ENCODE measurements around the gene EYA4.

EYA4 gene

DNA sequence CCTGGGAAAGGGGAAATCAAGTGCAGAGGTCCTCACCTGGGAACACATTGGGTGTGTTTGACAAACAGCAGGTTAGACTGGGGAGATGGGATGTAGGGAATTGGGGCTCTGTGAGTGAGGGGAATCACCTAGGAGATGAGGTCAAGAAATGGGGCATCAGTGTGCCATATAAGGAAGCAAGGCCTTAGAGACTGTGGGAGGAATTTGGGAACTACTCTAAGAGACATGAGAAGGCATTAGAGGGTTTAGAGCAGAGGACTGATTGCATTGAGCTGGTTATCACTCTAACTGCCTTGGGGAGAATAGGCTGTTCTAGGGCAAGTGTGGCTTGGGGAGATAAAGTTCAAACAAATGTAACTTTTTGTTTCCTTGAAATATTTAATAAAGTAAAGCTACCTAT, 189.9 kb downstream of the EYA4 start:
- no peak for FAIRE-seq
- DNase-seq (ENCODE audit: insufficient read length, low spot score): no peak
- no peak for TF ChIP-seq POLR2A (IDR thresholded peaks at IDR 0.05; ENCODE audit: low read depth, low read length)

DNA sequence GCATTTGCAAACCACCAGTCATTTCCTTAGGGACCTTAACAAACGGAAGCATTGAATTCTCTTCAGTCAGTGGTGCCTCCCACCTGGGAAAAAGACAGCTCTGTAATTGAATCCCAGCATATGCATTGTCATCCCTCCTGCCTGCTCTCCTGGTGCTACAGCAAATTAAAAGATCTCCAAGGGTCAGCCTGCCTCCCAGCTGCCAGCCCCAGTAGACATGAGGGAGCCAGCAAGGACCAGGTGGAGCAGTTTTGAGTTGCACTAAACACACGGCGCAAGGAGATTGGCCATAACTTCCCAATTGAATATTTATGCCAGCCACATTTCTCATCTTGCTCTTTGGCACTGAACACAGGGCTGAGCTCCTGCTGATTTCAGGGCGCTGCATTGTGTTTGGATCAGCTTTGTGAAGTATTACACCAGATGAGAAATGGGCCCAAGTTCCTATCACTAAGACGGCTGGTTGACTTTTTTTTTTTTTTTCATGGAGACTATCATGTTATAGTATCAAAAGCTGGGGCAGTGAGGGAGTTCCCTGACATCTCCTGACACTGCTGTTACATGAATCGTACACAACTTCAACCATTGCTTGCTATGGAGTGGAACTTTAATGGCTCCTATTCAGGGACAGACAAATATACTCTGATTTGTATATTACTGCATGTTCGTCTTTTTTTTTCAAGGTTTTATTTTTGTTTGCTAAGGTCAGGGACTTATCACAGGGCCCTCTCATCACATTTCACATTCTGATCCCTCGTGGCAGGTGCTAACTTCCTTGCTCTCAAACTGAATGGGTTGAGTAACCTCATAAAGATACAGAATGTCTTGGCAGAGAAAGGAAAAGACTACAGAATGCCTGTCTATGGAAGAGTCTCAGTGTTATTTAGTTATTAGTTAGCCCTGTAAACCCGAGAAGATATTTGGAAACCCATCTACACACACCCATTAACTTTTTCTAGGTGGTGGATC, 191.1 kb downstream of the EYA4 start:
- DNase-seq (ENCODE audit: insufficient read length, low spot score) (no peak), FAIRE-seq (no peak)
- no peak for TF ChIP-seq POLR2A (IDR thresholded peaks at IDR 0.05; ENCODE audit: low read depth, low read length)

DNA sequence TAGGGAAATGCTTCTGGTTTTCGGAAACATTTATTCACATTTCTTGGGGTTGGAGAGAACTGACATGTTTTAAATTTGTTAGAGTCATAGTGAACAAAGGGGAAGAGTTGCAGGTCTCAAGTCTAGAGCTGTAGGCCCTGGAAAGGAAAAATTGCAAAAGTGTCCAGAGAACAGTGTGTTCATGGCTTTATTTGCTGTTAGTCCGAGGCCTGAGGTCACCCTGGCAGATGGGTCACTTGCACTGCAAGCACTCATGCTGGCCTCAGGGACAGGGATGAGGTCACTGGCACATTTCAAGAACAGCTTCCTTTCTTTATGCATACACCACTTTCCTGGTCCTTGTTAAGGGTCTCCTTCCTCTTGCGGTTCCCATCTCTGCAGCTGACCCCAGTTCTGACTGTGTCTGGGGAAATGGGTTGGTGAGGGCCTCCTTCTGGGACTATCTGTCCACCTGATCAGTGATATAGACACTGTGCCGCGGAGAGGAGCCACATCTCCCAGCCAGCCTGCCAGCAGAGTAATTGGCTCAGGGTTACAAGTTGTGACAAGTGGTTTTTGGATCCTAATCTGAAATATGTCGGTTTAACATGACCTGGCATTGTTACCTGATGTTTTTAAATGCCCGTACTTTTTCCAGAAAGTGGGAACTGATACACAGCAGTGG, 194.0 kb downstream of the EYA4 start:
- DNase-seq (ENCODE audit: insufficient read length, low spot score) (no peak), FAIRE-seq (no peak)
- no peak for TF ChIP-seq POLR2A (IDR thresholded peaks at IDR 0.05; ENCODE audit: low read depth, low read length)

DNA sequence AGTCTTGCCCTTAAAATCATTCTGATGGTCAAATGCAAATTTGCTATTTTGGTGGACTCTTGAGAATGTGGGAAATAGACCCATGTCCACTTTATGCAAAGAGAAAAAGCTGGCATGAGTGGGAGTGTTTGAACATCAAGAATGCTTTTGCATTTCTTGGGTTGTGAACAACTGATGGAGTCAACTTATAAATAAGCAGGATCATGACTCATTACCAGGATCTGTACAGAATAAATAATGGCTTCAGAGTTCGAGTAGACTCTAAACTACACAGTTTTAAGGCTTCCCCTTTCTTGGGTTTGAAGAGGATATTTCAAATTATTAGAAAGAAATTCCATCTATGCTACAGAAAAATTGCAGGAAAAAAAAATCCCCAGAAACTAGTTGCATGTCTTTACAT, 195.5 kb downstream of the EYA4 start:
- FAIRE-seq: no peak
- no peak for DNase-seq (ENCODE audit: insufficient read length, low spot score)
- no peak for TF ChIP-seq POLR2A (IDR thresholded peaks at IDR 0.05; ENCODE audit: low read depth, low read length)

DNA sequence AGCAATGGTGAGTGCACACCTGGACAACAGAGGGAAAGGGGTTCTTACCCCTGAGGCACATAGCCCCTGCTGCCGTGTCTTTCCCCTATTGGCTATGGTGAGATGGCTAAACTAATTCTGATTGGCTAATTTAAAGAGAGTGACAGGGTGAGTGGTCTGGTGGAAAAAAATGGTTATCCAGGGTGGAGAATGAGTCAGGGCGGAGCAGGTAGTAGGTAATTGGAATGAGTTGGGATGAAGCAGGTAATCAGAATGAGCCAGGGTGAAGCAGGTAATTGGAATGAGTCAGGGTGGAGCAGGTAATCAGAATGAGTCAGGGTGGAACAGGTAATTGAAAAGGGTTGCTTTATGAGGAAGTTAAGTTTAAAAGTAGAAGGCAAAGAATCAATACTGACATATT, 200.3 kb downstream of the EYA4 start:
- FAIRE-seq: no peak
- no peak for DNase-seq (ENCODE audit: insufficient read length, low spot score)

DNA sequence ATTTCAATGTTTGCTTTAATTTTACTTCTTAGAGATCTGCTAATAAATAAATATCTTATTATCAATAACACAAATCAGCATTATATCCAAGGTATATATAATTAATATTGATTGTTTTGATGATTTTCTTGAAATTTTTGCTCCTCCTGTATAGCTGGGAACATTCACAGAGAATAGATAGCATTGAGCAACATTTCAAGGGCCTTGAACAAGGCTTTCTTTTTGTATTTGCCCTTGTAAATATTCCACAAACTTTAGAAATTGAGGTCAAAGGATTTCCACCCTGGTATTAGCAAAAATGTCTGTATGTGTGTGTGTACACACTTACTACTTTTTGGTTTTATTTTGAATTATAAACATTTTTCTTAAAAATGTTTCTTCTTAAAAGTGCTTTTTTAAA, 205.6 kb downstream of the EYA4 start:
- no peak for TF ChIP-seq POLR2A (IDR thresholded peaks at IDR 0.05; ENCODE audit: low read depth, low read length)
- no peak for DNase-seq (ENCODE audit: insufficient read length, low spot score)
- no peak for FAIRE-seq

More for the DNA sequence above, 200.3 kb downstream of the EYA4 start:
- no peak for TF ChIP-seq POLR2A (IDR thresholded peaks at IDR 0.05; ENCODE audit: low read depth, low read length)

DNA sequence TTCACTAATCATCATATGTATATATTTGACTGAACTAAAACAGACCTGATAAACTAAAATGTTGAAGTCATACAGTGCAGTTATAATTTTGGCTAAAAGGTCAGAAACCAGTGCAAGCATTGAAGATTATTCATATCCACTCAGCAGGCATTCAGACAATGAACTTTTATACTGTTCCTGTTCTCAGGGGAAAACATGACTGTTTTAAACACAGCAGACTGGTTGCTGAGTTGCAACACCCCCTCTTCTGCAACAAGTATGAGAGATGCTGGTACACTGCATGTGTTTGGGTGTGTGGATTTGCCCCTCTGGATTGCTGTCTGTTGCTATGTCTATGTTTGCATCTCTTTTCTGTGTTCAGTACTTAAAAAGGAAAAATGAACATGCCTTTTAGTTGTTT, 206.8 kb downstream of the EYA4 start:
- FAIRE-seq: no peak
- no peak for TF ChIP-seq POLR2A (IDR thresholded peaks at IDR 0.05; ENCODE audit: low read depth, low read length)
- no peak for DNase-seq (ENCODE audit: insufficient read length, low spot score)

DNA sequence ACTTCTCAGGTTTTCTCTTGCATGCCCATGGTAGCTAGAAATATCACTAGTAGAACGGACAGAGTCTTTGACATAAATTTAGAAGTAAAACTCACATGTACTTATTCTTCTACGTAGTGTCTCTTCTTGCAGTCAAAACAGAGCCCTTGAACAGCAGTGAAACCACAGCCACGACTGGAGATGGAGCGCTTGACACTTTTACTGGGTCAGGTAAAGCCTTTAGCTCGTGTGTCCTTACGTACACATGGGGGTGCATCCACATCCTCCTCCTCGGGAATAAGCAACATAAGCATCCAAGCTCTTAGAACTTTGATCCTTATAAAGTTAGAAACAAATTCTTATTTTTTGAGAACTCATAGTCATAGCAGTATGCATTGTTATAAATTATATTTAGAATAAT, 215.3 kb downstream of the EYA4 start:
- no peak for TF ChIP-seq POLR2A (IDR thresholded peaks at IDR 0.05; ENCODE audit: low read depth, low read length)
- no peak for DNase-seq (ENCODE audit: insufficient read length, low spot score)
- no peak for FAIRE-seq

DNA sequence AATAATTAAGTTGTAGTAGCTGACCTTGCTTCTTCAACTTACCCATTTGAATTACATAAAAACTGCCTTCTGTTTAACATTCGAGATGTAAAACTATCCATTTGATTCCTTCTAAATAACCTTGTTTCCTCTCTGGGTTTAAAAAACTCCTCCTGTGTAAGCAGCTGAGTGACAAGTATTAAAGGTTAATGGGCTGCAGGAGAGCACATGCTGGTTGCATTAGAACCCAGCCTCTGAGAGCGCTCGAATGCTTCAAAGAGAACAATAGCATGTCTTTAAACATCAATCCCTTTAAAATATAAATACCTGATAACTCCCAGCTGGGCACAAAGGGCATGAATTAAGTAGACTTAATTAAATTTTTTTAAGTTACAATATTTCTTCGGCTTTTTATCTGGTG, 215.8 kb downstream of the EYA4 start:
- FAIRE-seq: no peak
- DNase-seq (ENCODE audit: insufficient read length, low spot score): no peak

DNA sequence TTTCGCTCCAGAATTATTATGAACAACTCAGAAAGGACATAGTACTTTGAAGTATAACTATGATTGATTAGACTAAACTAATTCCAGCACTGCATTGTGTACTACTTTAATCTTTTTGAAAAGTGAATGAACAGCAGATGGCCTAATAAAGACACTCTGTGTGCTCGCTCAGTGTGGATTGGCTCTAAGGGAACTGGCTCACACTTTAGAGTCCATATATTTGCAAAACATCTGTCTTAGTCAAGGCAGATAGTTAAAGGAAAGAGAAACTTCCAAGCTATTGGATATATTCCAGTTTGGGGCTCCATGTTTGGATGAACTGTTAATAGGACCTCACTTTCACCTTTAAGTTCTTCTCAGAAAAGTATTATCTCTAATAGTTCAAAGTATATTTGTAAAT, 218.9 kb downstream of the EYA4 start:
- DNase-seq (ENCODE audit: insufficient read length, low spot score) (no peak), FAIRE-seq (no peak)

More for the DNA sequence above, 215.8 kb downstream of the EYA4 start:
- no peak for TF ChIP-seq POLR2A (IDR thresholded peaks at IDR 0.05; ENCODE audit: low read depth, low read length)

DNA sequence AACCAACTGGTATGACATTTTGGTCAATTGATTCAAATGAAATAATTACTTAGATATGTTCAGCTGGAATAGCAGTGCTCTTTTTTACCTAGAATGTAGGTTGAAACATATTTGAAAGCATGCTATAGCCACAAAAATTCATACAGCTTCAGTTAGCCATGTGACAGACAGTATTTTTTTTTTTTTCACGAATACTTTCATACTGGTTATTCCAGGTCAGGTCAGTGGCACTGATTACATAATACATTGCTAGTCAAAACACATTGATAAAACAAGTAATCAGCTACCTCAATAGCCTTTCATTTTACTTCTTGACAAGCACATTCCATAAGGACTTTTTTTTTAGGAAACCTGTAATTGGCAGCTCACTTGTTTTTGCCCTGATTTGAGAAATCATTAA, 222.6 kb downstream of the EYA4 start:
- TF ChIP-seq POLR2A (IDR thresholded peaks at IDR 0.05; ENCODE audit: low read depth, low read length): no peak
- no peak for FAIRE-seq
- DNase-seq (ENCODE audit: insufficient read length, low spot score): no peak

More for the DNA sequence above, 218.9 kb downstream of the EYA4 start:
- no peak for TF ChIP-seq POLR2A (IDR thresholded peaks at IDR 0.05; ENCODE audit: low read depth, low read length)

DNA sequence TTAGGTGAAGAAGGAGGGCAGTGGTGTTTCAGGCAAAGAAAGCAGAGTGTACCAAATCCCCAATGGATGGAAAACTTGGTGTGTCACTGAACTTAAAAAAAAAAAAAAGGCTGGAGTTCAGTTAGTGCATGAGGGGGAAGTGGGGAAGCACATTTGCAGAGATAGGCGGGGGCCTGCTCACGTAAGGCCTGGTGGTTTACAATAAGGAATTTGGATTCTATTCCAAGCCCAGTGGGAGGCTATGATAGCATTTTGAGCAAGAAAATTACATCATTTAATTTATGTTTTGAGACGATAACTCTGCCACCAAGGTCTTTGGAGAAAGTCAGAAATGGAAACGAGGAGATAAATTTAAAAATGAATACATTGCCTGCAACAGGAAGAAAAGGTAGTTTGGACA, 225.5 kb downstream of the EYA4 start:
- FAIRE-seq (no peak), DNase-seq (ENCODE audit: insufficient read length, low spot score) (no peak)
- no peak for TF ChIP-seq POLR2A (IDR thresholded peaks at IDR 0.05; ENCODE audit: low read depth, low read length)

DNA sequence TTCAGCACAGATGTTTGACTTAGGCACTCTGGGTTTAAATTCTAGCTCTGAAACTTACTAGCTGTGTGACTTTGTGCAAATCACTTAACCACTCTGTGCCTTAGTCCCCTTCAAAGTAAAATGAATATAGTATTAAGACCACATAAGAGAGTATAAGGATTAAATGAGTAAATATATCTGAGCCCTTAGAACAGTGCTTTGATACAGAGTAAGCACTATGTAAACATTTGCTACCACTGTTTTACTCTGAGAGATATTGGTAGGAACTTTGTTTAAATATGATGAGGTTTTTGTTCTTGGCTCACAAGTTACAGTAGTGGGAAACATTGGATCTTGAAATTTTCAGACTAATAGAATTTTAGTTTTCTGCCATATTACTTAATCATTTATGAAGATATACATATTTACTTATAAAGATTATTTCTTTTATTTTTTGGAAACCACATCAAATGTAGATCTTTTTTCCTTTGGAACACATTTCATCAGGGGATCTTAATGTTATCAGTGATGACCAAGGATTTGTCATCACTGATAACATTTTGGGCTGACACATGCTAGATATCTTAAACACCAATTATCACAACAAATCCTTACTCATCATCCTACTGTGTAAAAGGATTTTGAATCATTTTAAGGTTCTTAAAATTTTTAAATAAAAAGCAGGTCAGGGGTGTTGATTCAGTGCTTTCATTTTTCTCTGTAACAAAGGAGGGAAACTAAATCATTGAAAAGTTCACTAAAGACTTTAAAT, 226.2 kb downstream of the EYA4 start:
- no peak for DNase-seq (ENCODE audit: insufficient read length, low spot score)
- no peak for FAIRE-seq
- TF ChIP-seq POLR2A (IDR thresholded peaks at IDR 0.05; ENCODE audit: low read depth, low read length): no peak

DNA sequence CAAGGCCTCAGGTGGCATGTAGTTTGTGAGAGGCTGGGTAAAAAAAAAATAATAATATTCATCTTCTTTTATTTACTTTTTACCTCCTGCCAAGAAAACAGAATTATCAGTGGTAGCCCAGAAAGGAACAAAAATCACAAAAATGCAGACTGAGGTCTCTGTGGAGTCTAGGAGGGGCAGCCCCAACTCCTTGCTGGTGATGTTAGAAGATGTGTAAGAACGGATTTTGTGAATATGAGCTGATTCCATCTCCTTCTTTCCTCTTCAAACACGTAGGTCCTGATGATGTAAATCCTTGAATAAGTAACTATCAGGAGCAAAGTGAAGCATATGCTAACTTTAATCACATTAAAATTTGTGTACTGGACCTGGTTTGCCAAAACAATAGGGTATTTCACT, 226.8 kb downstream of the EYA4 start:
- FAIRE-seq: no peak

More for the DNA sequence above, 226.8 kb downstream of the EYA4 start:
- DNase-seq (ENCODE audit: insufficient read length, low spot score): no peak
- TF ChIP-seq POLR2A (IDR thresholded peaks at IDR 0.05; ENCODE audit: low read depth, low read length): no peak
